Loucy (cell line): ENCODE results near the gene MYO5B.

Experiments used
- H2AFZ ChIP-seq: fragments of 200-600 bp; sonication (generic); 2 replicates; pipeline ENCODE4 v1.6.0; 2016; ENCODE audit warnings: antibody characterized with exemption, mild to moderate bottlenecking, low read length, moderate library complexity
- H3F3A ChIP-seq: fragments of 200-600 bp; 2 replicates; pipeline ENCODE4 v1.6.0; 2016; ENCODE audit warnings: antibody characterized with exemption, low read depth, mild to moderate bottlenecking
- H3K27me3 ChIP-seq: fragments of 200-600 bp; sonication (generic); 2 replicates; pipeline ENCODE4 v1.6.1; 2014; ENCODE audit warnings: low read length, mild to moderate bottlenecking; ENCODE audit not compliant: insufficient read depth, poor library complexity, severe bottlenecking
- H3K36me3 ChIP-seq: fragments of 200-600 bp; sonication (generic); 2 replicates; pipeline ENCODE4 v1.6.1; 2016; ENCODE audit warnings: low read length; ENCODE audit not compliant: insufficient read depth
- H3K4me1 ChIP-seq: fragments of 200-600 bp; sonication (generic); 2 replicates; pipeline ENCODE4 v1.5.1; 2014; ENCODE audit warnings: low read length, mild to moderate bottlenecking; ENCODE audit not compliant: insufficient read depth, poor library complexity, severe bottlenecking
- H3K4me2 ChIP-seq: fragments of 200-600 bp; sonication (generic); 2 replicates; pipeline ENCODE4 v1.6.0; 2014; ENCODE audit warnings: antibody characterized with exemption, low read length, low read depth, mild to moderate bottlenecking; ENCODE audit not compliant: poor library complexity, severe bottlenecking
- H3K4me3 ChIP-seq: fragments of 200-600 bp; sonication (generic); 2 replicates; pipeline ENCODE4 v1.5.1; 2014; ENCODE audit warnings: low read length, mild to moderate bottlenecking, mixed read lengths; ENCODE audit not compliant: poor library complexity, severe bottlenecking
- H3K79me2 ChIP-seq: fragments of 200-600 bp; sonication (generic); 2 replicates; pipeline ENCODE4 v1.6.1; 2014; ENCODE audit warnings: low read length; ENCODE audit not compliant: insufficient read depth
- H3K9ac ChIP-seq: fragments of 200-600 bp; sonication (generic); 2 replicates; pipeline ENCODE4 v1.6.0; 2014; ENCODE audit warnings: mild to moderate bottlenecking, low read depth, low read length, moderate library complexity; ENCODE audit not compliant: poor library complexity, severe bottlenecking
- H3K9me2 ChIP-seq: fragments of 200-600 bp; sonication (generic); replicated peaks from 2 replicates; pipeline ENCODE4 v1.6.1; 2016; ENCODE audit warnings: low read depth, low read length, mixed read lengths
- H3K9me3 ChIP-seq: fragments of 200-600 bp; sonication (generic); 2 replicates; pipeline ENCODE4 v1.6.1; 2014; ENCODE audit warnings: mild to moderate bottlenecking, antibody characterized with exemption, low read length, low read depth; ENCODE audit not compliant: insufficient read depth
- H4K20me1 ChIP-seq: fragments of 200-600 bp; sonication (generic); 2 replicates; pipeline ENCODE4 v1.6.0; 2014; ENCODE audit warnings: antibody characterized with exemption, low read length, mild to moderate bottlenecking; ENCODE audit not compliant: insufficient read depth, poor library complexity, severe bottlenecking
- EZH2phosphoT487 ChIP-seq: fragments of 200-600 bp; IDR thresholded peaks from 2 replicates; pipeline ENCODE4 v1.6.1; 2018; ENCODE audit warnings: antibody characterized with exemption, mild to moderate bottlenecking, moderate library complexity, borderline replicate concordance
- TF ChIP-seq, protein P1 (sequence below): fragments of 200-600 bp; sonication (generic); conservative IDR thresholded peaks from 2 replicates; pipeline ENCODE4 v1.5.1; 2014; ENCODE audit warnings: mild to moderate bottlenecking, antibody characterized with exemption, low read length

Gene MYO5B

DNA sequence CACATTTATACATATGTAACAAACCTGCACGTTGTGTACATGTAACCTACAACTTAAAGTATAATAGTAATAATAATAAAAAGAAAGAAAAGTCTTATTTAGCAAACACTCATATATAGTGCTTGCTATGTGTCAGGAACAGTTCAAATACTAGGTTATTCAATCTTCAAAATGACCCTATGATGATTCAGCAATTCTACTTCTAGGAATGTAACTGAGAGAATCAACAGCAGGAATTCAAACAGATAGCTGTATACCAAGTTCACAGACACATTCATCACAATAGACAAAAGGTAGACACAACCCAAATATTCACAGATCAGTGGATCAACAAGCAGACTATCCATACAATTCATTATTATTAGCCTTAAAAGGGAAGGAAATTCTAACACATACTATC lies 69.5 kb downstream of the MYO5B start:
- H3K4me2 ChIP-seq: no peak overlapping the region
- no peaks in the 10 kb centered on the region for H3F3A ChIP-seq
- H3K4me1 ChIP-seq: no peaks in the 10 kb centered on the region
- H2AFZ ChIP-seq: no peak overlapping the region
- no peak overlapping the region for H3K9ac ChIP-seq
- no peak overlapping the region for H3K4me3 ChIP-seq
- no peaks in the 10 kb centered on the region for H4K20me1 ChIP-seq
- TF ChIP-seq EZH2phosphoT487: no peak
- TF ChIP-seq, protein P1, sequence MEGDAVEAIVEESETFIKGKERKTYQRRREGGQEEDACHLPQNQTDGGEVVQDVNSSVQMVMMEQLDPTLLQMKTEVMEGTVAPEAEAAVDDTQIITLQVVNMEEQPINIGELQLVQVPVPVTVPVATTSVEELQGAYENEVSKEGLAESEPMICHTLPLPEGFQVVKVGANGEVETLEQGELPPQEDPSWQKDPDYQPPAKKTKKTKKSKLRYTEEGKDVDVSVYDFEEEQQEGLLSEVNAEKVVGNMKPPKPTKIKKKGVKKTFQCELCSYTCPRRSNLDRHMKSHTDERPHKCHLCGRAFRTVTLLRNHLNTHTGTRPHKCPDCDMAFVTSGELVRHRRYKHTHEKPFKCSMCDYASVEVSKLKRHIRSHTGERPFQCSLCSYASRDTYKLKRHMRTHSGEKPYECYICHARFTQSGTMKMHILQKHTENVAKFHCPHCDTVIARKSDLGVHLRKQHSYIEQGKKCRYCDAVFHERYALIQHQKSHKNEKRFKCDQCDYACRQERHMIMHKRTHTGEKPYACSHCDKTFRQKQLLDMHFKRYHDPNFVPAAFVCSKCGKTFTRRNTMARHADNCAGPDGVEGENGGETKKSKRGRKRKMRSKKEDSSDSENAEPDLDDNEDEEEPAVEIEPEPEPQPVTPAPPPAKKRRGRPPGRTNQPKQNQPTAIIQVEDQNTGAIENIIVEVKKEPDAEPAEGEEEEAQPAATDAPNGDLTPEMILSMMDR: no peak
- no peaks in the 10 kb centered on the region for H3K9me2 ChIP-seq
- H3K27me3 ChIP-seq: peaks cover 4% of the 10 kb centered on the region
- H3K79me2 ChIP-seq: no peaks in the 10 kb centered on the region
- no peaks in the 10 kb centered on the region for H3K36me3 ChIP-seq
- H3K9me3 ChIP-seq: no peaks in the 10 kb centered on the region

DNA sequence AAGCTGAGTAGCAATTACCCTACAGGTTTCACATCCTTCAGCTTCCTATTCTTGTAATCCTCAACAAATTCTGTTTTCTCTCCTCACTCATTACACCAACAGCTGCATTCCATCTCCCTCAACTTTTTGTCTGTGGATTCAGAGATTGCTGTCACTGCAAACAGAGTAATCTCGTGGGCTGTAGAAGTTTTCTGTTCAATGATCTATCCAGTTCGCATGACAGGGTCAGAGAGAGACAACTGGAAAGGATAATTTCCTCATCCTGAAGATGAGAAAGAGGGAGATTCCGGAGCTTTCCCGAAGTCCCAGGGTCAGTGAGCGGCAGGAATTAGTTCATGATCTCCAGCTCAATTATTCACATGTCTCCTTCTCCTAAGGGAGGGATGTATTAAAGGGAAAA lies 75.7 kb downstream of the MYO5B start:
- H3K27me3 ChIP-seq: no peaks in the 10 kb centered on the region
- H3K79me2 ChIP-seq: no peaks in the 10 kb centered on the region
- no peaks in the 10 kb centered on the region for H3K36me3 ChIP-seq
- H3K9me3 ChIP-seq: no peaks in the 10 kb centered on the region
- H3K4me2 ChIP-seq: no peak overlapping the region
- no peak for TF ChIP-seq EZH2phosphoT487
- TF ChIP-seq, protein P1: no peak
- H3K4me1 ChIP-seq: no peaks in the 10 kb centered on the region
- H3K4me3 ChIP-seq: no peak overlapping the region
- H2AFZ ChIP-seq: no peak overlapping the region
- no peaks in the 10 kb centered on the region for H3K9me2 ChIP-seq
- no peak overlapping the region for H3K9ac ChIP-seq
- no peaks in the 10 kb centered on the region for H4K20me1 ChIP-seq
- H3F3A ChIP-seq: no peaks in the 10 kb centered on the region

DNA sequence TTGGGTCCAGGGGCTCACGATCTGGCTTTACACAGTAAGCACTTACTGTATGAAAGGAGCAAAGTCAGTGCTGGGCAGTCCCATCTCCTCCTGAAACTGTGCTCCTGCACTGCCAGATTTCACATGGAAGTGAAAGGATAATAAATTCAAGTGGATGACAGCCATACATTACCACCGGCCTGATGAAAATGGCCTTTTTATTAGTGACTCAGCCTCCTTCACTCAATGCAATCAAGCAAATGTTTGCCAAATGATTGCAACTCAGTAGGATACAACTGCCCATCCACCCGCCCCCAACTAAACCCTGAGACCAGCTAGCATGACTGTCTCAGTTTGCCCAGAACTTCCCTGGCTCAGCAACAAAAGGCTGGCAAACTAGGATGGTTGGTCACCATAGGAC lies 77.1 kb downstream of the MYO5B start:
- no peaks in the 10 kb centered on the region for H3K9me3 ChIP-seq
- H2AFZ ChIP-seq: no peak overlapping the region
- no peaks in the 10 kb centered on the region for H3K9me2 ChIP-seq
- H3F3A ChIP-seq: no peaks in the 10 kb centered on the region
- H3K79me2 ChIP-seq: no peaks in the 10 kb centered on the region
- no peak overlapping the region for H3K4me2 ChIP-seq
- no peaks in the 10 kb centered on the region for H3K36me3 ChIP-seq
- H3K4me3 ChIP-seq: no peak overlapping the region
- no peaks in the 10 kb centered on the region for H4K20me1 ChIP-seq
- H3K9ac ChIP-seq: no peak overlapping the region
- H3K27me3 ChIP-seq: no peaks in the 10 kb centered on the region
- no peaks in the 10 kb centered on the region for H3K4me1 ChIP-seq
- TF ChIP-seq, protein P1: no peak
- no peak for TF ChIP-seq EZH2phosphoT487
